Measurements from ENCODE around the gene CIAO3.

Gene CIAO3

GRCh38 chr16:782258-782657 is 41.5 kb upstream of the CIAO3 start:
- no peak for TF ChIP-seq CTCF (IDR thresholded peaks at IDR 0.05; ENCODE audit: insufficient read depth, low read length, poor library complexity, severe bottlenecking)
- no peak for DNase-seq (ENCODE audit: extremely low read depth, insufficient read length)
- Histone ChIP-seq H3K36me3 (ENCODE audit: control insufficient read depth, insufficient read depth, low read length) (peaks cover 11% of the 10 kb centered on the region), H3K4me3 (replicated peaks; ENCODE audit: low read depth, low read length) (no peak overlapping the region), H3K27me3 (replicated peaks; ENCODE audit: control insufficient read depth, insufficient read depth, low read length) (no peaks in the 10 kb centered on the region)

DNA sequence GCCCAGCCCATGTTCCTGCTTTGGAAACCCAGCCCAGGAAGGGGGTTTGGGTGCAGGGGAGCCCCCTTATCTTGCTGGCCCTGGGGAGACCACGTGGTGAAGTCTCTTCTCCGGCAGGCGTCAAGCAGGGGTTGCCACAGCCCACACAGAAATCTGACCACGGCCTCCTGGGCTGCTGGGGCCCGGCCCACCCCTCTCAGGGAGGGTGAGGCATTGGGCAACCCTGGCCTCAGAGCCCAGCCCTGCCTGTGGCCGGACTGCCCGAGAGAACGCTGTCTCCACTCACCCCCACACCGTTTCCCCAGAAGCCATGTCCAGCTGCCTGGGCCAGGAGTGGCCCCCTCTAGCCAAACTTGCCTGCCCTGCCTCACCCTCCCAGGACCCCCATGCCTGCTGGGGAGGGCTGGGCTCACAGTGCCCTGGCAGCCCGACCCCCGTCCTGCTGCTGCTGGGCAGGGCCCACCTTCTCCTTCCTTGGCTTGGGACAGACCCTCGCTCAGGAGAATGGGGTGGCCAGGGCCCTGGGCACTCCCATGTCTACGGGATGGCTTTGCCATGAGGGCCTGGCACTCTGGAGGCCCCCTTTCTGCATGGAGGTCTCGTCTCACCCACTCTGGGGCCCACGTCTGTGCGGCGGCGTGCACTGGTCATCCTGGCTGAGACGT is 40.7 kb upstream of the CIAO3 start:
- TF ChIP-seq CTCF (IDR thresholded peaks at IDR 0.05; ENCODE audit: insufficient read depth, low read length, poor library complexity, severe bottlenecking), result no peak
- Histone ChIP-seq H3K36me3 (ENCODE audit: control insufficient read depth, insufficient read depth, low read length) (peaks cover 10% of the 10 kb centered on the region), H3K27me3 (replicated peaks; ENCODE audit: control insufficient read depth, insufficient read depth, low read length) (no peaks in the 10 kb centered on the region), H3K4me3 (replicated peaks; ENCODE audit: low read depth, low read length) (no peak overlapping the region)
- no peak for DNase-seq (ENCODE audit: extremely low read depth, insufficient read length)

- TF ChIP-seq CTCF (IDR thresholded peaks at IDR 0.05; ENCODE audit: insufficient read depth, low read length, poor library complexity, severe bottlenecking), result no peak
- no peak for DNase-seq (ENCODE audit: extremely low read depth, insufficient read length)
- Histone ChIP-seq H3K36me3 (ENCODE audit: control insufficient read depth, insufficient read depth, low read length) (peaks cover 3% of the 10 kb centered on the region), H3K4me3 (replicated peaks; ENCODE audit: low read depth, low read length) (no peak overlapping the region), H3K27me3 (replicated peaks; ENCODE audit: control insufficient read depth, insufficient read depth, low read length) (no peaks in the 10 kb centered on the region)
These were observed 39.5 kb upstream of the CIAO3 start for GRCh38 chr16:780296-780695.

GRCh38 chr16:779561-779960 is 38.8 kb upstream of the CIAO3 start:
- H3K36me3 ChIP-seq (ENCODE audit: control insufficient read depth, insufficient read depth, low read length), result no peaks in the 10 kb centered on the region; the same call in 1 of the 2 replicates
- H3K27me3 ChIP-seq (replicated peaks; ENCODE audit: control insufficient read depth, insufficient read depth, low read length), result no peaks in the 10 kb centered on the region
- no peak overlapping the region for H3K4me3 ChIP-seq (replicated peaks; ENCODE audit: low read depth, low read length)
- no peak for TF ChIP-seq CTCF (IDR thresholded peaks at IDR 0.05; ENCODE audit: insufficient read depth, low read length, poor library complexity, severe bottlenecking)
- DNase-seq (ENCODE audit: extremely low read depth, insufficient read length), result no peak

DNA sequence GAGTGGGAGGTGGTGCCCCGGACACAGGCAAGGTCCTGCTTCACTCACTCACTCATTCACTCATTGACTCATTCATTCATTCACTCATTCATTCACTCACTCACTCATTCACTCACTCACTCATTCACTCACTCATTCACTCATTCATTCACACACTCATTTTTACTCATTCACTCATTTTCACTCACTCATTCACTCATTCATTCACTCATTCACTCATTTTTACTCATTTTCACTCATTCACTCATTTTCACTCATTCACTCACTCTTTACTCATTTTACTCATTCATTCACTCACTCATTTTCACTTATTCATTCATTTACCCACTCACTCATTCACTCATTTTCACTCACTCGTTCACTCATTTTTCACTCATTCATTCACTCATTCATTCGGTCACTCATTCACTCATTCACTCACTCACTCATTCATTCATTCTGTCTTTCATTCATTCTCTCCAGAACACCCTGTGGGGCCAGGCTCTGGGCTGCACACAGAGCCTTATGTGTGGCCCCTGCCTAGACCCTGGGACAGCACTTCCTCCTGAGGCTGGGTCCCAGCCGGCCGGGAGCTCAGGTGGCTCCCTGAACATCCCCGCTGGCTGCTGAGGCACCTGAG is 38.2 kb upstream of the CIAO3 start:
- DNase-seq (ENCODE audit: extremely low read depth, insufficient read length), result no peak
- no peak for TF ChIP-seq CTCF (IDR thresholded peaks at IDR 0.05; ENCODE audit: insufficient read depth, low read length, poor library complexity, severe bottlenecking)
- Histone ChIP-seq H3K27me3 (replicated peaks; ENCODE audit: control insufficient read depth, insufficient read depth, low read length) (no peaks in the 10 kb centered on the region), H3K36me3 (ENCODE audit: control insufficient read depth, insufficient read depth, low read length) (no peaks in the 10 kb centered on the region), H3K4me3 (replicated peaks; ENCODE audit: low read depth, low read length) (no peak overlapping the region)
